Upper lobe of left lung (tissue), 4 donors: Measurements from ENCODE around the gene IFNLR1.
"Not testable (repeated sequence)": the region's sequence is repeated elsewhere in the genome, so short reads cannot be mapped to it uniquely, and the experiment has no call there.

Source experiments
- POLR2A ChIP-seq, 4 donors: fragments of 450-650 bp; IDR thresholded peaks; one replicate each; pipeline ENCODE4 v1.5.1; 2016 to 2017; ENCODE audit warnings: antibody characterized with exemption in 4 of 4, mild to moderate bottlenecking in 2 of 4
- POLR2AphosphoS5 ChIP-seq, 2 donors: sonication (generic); formaldehyde crosslinking; IDR thresholded peaks; one replicate each; pipeline ENCODE4 v1.5.1; 2017; ENCODE audit warnings: antibody characterized with exemption in 2 of 2
- TF ChIP-seq, protein P1 (sequence below), 6 experiments: fragments of 450-650 bp in 4 of 6; fragments of 200-600 bp in 2 of 6; sonication (generic) in 2 of 6; IDR thresholded peaks; one replicate each; pipeline ENCODE4 v1.5.1; 2016 to 2019; ENCODE audit warnings: antibody characterized with exemption in 6 of 6

DNA sequence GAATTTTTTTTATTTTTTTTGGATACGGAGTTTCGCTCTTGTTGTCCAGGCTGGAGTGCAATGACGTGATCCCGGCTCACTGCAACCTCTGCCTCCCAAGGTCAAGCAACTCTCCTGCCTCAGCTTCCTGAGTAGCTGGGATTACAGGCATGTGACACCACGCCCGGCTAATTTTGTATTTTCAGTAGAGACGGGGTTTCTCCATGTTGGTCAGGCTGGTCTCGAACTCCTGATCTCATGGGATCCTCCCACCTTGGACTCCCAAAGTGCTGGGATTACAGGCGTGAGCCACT lies 20.3 kb upstream of the IFNLR1 start:
- not testable (repeated sequence) for TF ChIP-seq POLR2A, POLR2AphosphoS5 (IDR thresholded peaks at IDR 0.05)
- TF ChIP-seq, protein P1, sequence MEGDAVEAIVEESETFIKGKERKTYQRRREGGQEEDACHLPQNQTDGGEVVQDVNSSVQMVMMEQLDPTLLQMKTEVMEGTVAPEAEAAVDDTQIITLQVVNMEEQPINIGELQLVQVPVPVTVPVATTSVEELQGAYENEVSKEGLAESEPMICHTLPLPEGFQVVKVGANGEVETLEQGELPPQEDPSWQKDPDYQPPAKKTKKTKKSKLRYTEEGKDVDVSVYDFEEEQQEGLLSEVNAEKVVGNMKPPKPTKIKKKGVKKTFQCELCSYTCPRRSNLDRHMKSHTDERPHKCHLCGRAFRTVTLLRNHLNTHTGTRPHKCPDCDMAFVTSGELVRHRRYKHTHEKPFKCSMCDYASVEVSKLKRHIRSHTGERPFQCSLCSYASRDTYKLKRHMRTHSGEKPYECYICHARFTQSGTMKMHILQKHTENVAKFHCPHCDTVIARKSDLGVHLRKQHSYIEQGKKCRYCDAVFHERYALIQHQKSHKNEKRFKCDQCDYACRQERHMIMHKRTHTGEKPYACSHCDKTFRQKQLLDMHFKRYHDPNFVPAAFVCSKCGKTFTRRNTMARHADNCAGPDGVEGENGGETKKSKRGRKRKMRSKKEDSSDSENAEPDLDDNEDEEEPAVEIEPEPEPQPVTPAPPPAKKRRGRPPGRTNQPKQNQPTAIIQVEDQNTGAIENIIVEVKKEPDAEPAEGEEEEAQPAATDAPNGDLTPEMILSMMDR (IDR thresholded peaks at IDR 0.05), result not testable (repeated sequence)
